Mammary epithelial cell (primary cell): ENCODE measurements around the gene ALOX5AP.

ENCODE experiments used
- CTCF ChIP-seq, 2 donors: IDR thresholded peaks in 1 of 2; conservative IDR thresholded peaks in 1 of 2; 2 replicates each; pipeline ENCODE4 v1.5.1; 2011 to 2012; ENCODE audit warnings: inconsistent platforms in 2 of 2, low read length in 2 of 2, mild to moderate bottlenecking in 2 of 2, control low read depth in 1 of 2, low read depth in 1 of 2; ENCODE audit not compliant: insufficient read depth in 1 of 2; ENCODE audit errors: extremely low read depth in 1 of 2
- EZH2 ChIP-seq: IDR thresholded peaks from 2 replicates; pipeline ENCODE4 v1.6.1; 2012; ENCODE audit warnings: low read length, inconsistent platforms, borderline replicate concordance

- TF ChIP-seq CTCF (conservative IDR thresholded peaks at IDR 0.05 in 1 of 2, IDR thresholded peaks at IDR 0.05 in 1 of 2; ENCODE audit: extremely low read depth in 1 of 2, insufficient read depth in 1 of 2, low read depth in 1 of 2, low read length in 2 of 2) (no peak), EZH2 (no peak)
These were observed 5.5 kb upstream of the ALOX5AP start for GRCh38 chr13:30729801-30730200.
